ENCODE results near the gene HTT. TPM values are rescaled to one million over a fixed set of nuclear protein-coding genes. Genes with fewer than 3 reads are reported as not detected.

Gene HTT
- polyA plus RNA-seq, 1 donor from 2014 or later = 10.0 TPM

DNA sequence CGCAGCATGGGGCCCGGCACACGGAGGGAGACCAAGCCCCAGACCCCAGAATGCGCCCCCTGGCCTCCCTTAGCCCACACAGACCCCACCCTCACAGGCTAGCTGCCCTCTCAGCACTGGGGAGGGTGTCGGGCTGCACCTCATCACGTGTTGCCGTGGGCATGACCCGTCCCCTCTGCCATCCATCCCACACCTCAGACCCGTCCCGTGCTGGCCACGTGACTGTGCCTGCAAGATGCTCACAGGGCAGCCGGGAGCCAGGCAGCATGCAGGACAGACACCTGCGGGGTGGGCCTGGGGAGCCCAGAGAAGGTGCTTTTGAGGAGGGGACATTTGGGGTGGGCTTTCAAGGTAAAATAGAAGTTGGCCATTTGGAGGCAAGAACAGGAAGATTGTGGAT is 179.3 kb downstream of the HTT start:
- Mint-ChIP-seq H3K9me3 (no peaks in the 10 kb centered on the region), H3K27me3 (no peaks in the 10 kb centered on the region), H3K27ac (no peak overlapping the region), H3K4me3 (no peak overlapping the region), H3K36me3 (peaks cover 4% of the 10 kb centered on the region), H3K4me1 (peaks cover 17 to 20% (median 17%) of the 10 kb centered on the region in 3 donors)

DNA sequence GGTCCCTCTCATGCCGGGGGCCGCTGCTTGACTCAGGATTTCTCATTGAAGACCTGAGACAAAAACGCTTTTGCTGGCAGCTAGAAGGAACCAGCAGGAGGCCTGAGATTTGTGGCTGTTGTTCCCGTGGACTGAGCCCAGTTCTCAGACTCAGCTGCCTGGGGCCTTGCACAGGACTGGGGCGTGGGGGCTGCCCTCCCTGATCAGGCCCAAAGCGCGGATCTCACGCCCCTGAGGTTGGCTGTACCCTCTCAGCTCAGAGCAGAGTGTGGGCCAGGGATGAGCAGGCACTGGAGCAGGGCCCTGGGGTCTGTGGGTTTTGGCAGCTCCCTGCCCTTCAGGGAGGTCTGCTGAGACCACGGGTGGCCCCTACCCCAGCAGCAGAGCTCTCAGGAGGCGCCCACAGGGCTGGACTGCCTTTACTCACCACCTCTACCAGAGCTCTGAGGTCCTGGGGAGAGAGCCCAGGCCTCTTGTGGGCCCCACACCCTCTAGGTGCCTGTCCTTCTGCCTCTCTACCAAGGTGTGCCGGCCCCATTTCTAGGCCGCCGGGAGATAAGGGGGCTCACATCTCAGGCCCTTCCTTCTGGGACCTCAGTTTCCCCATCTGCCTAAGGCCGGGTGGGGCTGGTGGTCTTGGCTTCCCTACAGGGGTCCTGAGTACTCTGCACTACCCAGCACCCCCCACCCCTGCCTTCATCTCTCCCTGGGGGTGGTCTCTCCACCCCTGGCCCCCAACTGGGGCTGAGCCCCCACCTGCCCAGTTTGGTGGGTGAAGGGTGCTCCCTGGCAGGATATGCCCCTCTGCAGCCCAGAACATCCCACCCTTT is 180.0 kb downstream of the HTT start:
- Mint-ChIP-seq H3K4me1 (peaks cover 17 to 20% (median 17%) of the 10 kb centered on the region in 3 donors), H3K4me3 (no peak overlapping the region), H3K9me3 (no peaks in the 10 kb centered on the region), H3K36me3 (peaks cover 4% of the 10 kb centered on the region), H3K27me3 (no peaks in the 10 kb centered on the region), H3K27ac (no peak overlapping the region)

DNA sequence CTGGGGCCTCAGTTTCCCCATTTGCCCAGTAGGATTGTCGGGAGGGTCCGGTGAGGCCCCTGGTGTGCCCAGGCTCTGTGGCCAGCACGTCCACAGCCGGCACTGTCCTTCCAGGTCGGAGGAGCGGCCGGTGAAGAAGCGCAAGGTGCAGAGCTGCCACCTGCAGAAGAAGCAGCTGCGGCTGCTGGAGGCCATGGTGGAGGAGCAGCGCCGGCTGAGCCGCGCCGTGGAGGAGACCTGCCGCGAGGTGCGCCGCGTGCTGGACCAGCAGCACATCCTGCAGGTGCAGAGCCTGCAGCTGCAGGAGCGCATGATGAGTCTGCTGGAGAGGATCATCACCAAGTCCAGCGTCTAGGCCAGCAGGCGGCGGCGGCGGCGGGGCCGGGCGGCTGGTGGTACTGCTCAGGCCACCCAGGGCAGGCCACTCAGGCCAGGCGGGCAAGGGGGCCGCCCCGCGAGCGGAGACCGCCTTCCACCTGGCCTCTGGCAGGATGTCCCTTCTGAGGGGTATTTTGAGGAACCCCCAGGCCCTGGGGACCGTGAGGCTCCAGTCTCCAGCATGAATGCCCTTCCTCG is 181.2 kb downstream of the HTT start:
- H3K9me3 Mint-ChIP-seq = no peaks in the 10 kb centered on the region
- peaks cover 17 to 20% (median 17%) of the 10 kb centered on the region in 3 donors for H3K4me1 Mint-ChIP-seq
- no peak overlapping the region for H3K27ac Mint-ChIP-seq
- H3K27me3 Mint-ChIP-seq = no peaks in the 10 kb centered on the region
- no peak overlapping the region for H3K4me3 Mint-ChIP-seq
- peaks cover 4% of the 10 kb centered on the region for H3K36me3 Mint-ChIP-seq

DNA sequence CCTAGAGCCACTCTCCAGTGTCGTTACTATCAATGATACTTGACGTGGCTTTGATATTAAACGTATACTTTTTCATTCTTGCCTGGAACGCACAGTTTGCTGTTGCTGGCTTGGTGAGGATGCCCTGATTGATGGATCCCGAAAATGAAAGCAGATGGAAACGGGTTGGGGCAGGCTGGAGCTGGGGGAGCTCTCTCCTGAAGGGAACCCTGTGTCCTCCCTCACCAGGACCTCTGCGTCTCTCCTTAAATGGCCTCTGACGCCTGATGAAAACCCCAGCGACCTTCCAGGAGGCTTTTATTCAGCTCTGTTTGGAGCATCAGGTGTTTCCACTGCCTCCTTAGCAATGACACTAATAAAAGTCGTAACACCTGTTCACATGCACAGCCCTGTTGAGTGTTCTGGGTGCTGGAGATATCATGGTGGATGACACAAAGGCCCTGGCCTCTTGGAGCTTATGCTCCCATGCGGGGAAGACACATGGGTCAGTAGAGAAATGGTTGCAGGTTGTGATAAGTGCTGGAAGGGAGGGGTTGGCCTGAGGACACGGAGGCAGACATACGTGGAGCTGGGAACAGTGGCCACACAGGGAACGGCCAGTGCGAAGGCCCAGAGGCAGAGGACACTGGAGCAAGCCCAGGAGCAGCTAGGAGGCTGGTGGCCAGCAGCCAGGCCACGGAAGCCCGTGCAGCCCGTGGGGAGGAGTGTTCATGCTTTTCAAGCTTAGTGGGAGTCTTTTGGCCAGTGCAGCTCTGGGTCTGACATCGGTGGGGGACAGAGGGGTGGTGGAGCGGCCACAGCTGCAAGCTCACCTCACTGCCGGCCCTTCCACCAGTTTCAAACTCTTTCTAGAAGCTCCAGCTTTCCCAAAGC is 182.0 kb downstream of the HTT start:
- H3K36me3 Mint-ChIP-seq = peaks cover 4% of the 10 kb centered on the region
- peak overlapping the region in 1 of 4 donors; percentile 77 for H3K4me3 Mint-ChIP-seq
- no peak overlapping the region for H3K27ac Mint-ChIP-seq
- H3K4me1 Mint-ChIP-seq = peaks cover 17 to 20% (median 17%) of the 10 kb centered on the region in 3 donors
- no peaks in the 10 kb centered on the region for H3K27me3 Mint-ChIP-seq
- no peaks in the 10 kb centered on the region for H3K9me3 Mint-ChIP-seq

DNA sequence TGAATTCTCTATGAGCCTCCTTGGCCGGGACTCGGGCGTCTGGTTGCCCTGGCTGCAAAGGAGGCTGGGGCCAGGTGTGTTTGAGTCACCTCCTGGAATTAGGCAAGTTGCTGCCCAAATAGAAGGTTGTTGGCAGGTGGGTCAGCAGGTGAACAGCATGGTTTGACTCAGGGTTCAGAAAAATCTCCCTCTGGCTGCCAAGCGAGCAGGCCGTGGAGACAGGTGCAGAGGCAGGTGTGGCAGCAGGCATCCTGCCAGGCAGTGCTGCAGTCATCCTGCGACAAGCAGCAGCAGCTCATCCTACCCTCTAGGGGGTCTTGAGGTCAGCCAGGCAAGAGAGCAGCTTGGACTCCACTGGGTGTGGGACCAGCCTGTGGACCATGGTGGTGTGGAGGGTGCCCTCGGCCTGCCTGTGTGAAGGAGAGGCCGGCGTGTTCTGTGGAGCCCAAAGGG is 182.6 kb downstream of the HTT start:
- Mint-ChIP-seq H3K36me3 (peaks cover 4% of the 10 kb centered on the region), H3K27me3 (no peaks in the 10 kb centered on the region), H3K4me1 (peaks cover 17 to 20% (median 17%) of the 10 kb centered on the region in 3 donors), H3K9me3 (no peaks in the 10 kb centered on the region), H3K27ac (peak overlapping the region in 2 of 3 donors; percentile 23 to 88), H3K4me3 (peak overlapping the region in 2 of 4 donors; percentile 59 to 91)

DNA sequence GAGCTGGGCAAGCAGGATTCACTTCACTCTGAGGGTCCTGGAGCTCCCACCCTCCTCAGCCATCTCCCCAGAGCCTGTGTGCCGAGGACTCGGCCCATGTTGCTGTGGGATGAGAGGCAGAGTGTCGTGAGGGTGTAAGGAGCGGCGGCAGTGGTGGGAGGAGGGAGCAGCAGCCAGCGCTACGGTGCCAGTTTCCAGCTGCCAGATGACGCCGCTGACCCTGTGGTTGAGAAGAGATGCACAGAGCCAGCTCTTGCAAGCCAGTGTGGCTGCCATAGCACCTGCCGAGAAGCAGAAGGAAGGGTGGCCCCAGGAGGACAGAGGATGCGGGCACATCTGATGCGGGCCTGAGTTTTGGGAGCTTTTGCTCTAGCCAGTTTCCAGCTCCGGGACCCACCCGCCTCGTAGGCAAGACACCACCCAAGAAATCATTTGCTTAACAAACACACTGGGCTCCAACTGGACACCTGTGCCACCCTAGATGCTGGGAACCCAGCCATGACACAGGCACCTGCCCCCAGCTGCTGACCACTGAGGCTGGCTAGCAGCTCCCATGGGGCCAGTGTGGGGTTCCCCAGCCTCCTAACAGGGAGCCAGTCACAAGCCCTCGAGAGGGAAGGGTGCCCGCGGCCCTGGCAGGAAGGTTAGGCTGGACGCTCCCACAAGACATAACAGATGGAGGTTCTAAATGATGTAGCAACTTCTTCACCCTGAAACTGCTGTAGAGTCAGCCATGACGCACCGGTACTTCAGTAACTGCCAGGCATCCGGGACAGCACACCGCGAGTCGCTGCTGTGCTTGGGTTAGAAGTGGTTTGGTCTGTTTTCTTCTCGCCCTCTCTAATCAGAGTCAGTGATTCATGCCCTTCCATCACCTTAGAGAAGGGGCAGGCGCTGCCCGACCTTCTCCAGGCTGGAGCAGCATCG is 183.3 kb downstream of the HTT start:
- Mint-ChIP-seq H3K4me3 (peak overlapping the region; percentile 24 to 91 (median 73)), H3K27ac (peak overlapping the region; percentile 23 to 88 (median 62)), H3K27me3 (peaks cover 2% of the 10 kb centered on the region)

DNA sequence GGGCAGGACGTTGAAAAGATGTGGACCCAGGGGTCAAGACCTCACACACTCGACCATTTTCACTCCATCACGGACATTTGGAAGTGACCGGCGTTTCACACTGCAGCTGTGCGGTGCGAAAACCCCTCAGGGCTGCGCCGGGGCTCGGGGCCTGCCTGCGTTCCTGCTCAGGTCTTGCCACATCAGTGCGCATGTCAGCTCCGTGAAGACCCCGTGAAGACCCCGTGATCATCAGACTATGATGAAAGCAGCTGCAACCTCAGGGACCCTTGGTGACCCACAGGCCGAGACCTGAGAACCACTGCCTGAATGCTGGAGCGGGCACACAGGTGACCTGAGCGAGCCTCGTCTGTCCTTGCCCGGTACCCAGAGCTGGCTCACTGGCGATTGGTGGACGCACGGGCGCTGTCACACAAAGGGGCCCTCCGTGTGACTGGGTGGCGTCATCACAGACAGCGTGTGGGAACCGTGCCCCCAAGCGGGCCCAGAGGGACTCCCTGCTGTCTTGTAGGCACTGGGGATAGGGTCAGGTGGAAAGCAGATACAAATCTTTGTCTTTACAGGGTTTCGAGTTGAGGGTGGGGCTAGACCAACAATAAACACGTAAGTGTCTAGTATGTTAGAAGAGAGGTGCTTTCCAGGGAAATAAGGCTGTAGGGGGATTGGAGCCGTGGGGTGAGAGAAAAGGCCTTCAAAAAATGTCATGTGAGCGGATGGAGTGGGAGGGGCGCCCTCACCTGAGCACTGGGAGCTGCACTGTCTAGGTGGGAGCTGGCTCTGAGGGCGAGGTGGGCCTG is 187.1 kb downstream of the HTT start:
- peaks cover 2% of the 10 kb centered on the region for H3K27me3 Mint-ChIP-seq
- peak overlapping the region in 1 of 3 donors; percentile 8 for H3K27ac Mint-ChIP-seq
- peaks cover 16 to 17% (median 17%) of the 10 kb centered on the region in 3 donors for H3K4me1 Mint-ChIP-seq
- H3K4me3 Mint-ChIP-seq = no peak overlapping the region
- peaks cover 1% of the 10 kb centered on the region for H3K36me3 Mint-ChIP-seq
- no peaks in the 10 kb centered on the region for H3K9me3 Mint-ChIP-seq

More for the DNA sequence above, 183.3 kb downstream of the HTT start:
- peaks cover 17 to 20% (median 18%) of the 10 kb centered on the region in 3 donors for H3K4me1 Mint-ChIP-seq
- H3K9me3 Mint-ChIP-seq = no peaks in the 10 kb centered on the region
- H3K36me3 Mint-ChIP-seq = peaks cover 4% of the 10 kb centered on the region

DNA sequence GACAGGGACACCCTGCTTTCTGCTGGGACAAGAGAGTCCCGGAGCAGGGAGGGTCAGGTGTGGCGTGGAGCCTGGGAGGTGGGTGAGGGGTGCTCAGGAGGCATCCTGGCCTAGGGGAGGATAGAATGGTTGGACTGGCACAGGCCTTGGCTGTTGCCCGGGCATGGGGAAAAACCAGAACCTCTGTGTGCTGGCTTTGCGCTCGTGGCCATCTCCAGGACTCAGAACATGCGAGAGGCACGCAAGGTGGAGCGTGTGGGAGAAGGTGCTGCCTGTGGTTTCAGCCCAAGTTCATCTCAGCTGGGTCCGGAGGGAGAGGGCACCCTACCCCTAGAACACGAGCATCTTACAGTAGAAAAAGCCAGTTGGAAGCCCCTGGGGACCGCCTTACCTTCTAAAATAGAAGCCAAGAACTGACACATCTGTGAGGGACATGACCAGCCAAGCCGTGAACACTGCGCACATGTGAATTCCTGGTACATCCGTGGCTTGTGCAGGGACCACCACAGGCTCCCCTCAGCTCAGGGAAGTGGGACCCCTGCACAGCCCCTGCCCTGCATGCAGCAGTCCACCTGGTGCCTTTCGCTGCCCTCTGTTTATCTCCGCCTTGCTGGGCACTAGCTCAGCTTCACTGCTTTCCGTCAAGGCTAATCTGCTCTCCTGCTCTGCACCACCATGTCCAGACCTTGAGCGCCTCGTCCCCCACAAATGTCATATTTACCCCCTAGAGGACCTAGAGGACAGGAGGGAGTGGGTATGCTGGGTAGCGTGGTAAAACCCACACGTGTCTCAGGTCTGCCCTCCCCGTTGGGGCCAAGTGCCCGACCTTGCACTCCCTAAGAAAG is 187.9 kb downstream of the HTT start:
- peaks cover 11 to 12% (median 11%) of the 10 kb centered on the region in 3 donors for H3K4me1 Mint-ChIP-seq
- H3K9me3 Mint-ChIP-seq = no peaks in the 10 kb centered on the region
- peaks cover 2% of the 10 kb centered on the region for H3K27me3 Mint-ChIP-seq
- peak overlapping the region in 1 of 4 donors; percentile 58 for H3K4me3 Mint-ChIP-seq
- peak overlapping the region in 1 of 3 donors; percentile 8 for H3K27ac Mint-ChIP-seq
- no peaks in the 10 kb centered on the region for H3K36me3 Mint-ChIP-seq

DNA sequence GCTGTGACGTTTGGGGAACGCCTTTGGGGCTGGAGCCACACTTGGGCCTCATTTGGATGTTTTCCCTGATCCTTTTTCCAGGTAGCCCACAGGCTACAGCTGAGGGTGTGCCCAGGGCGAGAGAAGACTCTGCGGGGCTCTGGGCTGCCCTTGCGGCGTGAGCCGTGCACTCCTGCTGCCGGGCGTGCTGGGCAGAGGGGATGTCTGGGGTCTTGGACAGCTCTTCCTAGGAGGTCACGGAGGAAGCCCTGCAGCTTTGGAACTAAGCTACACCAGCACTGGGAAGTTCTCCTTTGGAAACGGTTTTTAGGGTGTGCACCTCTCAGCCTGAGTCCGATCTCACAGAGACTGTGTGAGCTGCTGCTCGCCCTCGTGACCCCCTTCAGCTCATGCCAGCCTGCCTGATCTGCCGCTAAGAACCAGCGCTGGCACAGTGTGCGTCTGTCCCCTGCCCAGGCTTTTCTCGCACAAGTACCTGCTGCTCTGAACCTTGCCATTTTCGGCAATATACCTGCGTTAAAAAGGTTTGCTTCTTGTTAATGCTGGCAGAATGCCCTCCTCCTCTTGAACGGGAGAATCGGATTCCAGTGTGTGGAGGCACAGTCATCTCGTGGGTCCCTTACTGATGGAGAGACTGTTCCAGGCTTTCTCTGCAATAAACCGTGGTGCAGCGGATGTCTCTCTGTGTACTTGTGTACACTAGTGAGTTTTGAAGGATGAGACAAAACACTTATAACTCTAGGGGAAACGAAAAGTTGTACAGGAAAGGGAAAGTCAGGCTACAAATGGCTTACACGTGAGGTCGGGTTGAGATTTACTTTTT is 188.8 kb downstream of the HTT start:
- no peak overlapping the region for H3K27ac Mint-ChIP-seq
- no peaks in the 10 kb centered on the region for H3K36me3 Mint-ChIP-seq
- H3K9me3 Mint-ChIP-seq = no peaks in the 10 kb centered on the region
- peak overlapping the region in 1 of 4 donors; percentile 8 for H3K4me3 Mint-ChIP-seq
- peaks cover 2% of the 10 kb centered on the region for H3K27me3 Mint-ChIP-seq
- H3K4me1 Mint-ChIP-seq = peaks cover 3 to 4% (median 3%) of the 10 kb centered on the region in 3 donors

DNA sequence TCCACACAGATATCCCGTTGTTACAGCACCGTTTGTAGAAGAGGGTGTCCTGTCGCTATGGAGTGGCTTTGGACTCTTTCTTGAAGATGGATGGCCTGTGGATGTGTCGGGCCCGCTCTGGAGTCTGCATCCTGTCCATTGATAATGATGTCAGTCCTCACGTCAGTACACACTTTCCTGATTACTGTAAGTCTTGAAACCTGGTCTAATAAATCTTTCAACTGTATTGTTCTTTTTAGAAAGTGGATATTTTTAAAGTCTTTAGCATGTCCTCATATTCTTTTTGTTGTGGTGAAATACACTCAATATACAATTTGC is 189.4 kb downstream of the HTT start:
- no peaks in the 10 kb centered on the region for H3K36me3 Mint-ChIP-seq
- H3K9me3 Mint-ChIP-seq = no peaks in the 10 kb centered on the region
- peak overlapping the region in 1 of 4 donors; percentile 8 for H3K4me3 Mint-ChIP-seq
- peaks cover 0 to 1% (median 0%) of the 10 kb centered on the region in 3 donors for H3K4me1 Mint-ChIP-seq
- H3K27me3 Mint-ChIP-seq = peaks cover 2% of the 10 kb centered on the region
- H3K27ac Mint-ChIP-seq = no peak overlapping the region

DNA sequence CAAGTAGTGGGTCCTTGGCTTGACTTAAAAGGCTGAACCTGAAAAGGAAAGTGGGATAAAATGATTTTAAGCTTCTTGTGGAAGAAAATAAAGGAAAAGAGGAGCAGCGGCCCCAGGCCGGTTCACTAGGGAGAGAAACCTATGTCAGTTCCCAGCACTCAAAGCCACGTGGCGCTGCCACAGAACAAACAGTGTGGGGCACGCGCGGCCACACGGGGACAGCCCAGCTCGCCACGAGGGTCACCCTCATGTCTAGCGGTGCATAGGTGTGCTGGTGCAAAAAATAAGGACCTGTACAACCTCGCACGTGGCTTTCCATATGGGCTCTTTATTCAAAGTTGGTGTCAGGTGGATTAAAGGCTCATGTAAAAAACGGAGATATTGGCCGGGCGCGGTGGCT is 191.6 kb downstream of the HTT start:
- peak overlapping the region in 1 of 4 donors; percentile 28 for H3K4me3 Mint-ChIP-seq
- H3K27ac Mint-ChIP-seq = no peak overlapping the region
- H3K4me1 Mint-ChIP-seq = peaks cover 0 to 1% (median 0%) of the 10 kb centered on the region in 3 donors

More for the DNA sequence above, 191.6 kb downstream of the HTT start:
- H3K27me3 Mint-ChIP-seq = peaks cover 3% of the 10 kb centered on the region
- no peaks in the 10 kb centered on the region for H3K36me3 Mint-ChIP-seq
- H3K9me3 Mint-ChIP-seq = no peaks in the 10 kb centered on the region

Data from IgD-negative memory B cell (primary cell).